ENCODE data around the gene RSAD1.

- TF ChIP-seq CTCF (IDR thresholded peaks at IDR 0.05; ENCODE audit: borderline replicate concordance, extremely low read depth, low read length, poor library complexity, severe bottlenecking) (no peak), EZH2 (IDR thresholded peaks at IDR 0.05; ENCODE audit: borderline replicate concordance, low read depth, low read length, severe bottlenecking) (no peak)
These were observed 25.9 kb upstream of the RSAD1 start for GRCh38 chr17:50452630-50453300.
